SH-SY5Y (cell line): ENCODE measurements around the gene KIF4A.

Experiments used
- GATA2 ChIP-seq: IDR thresholded peaks from 2 replicates; pipeline ENCODE4 v1.6.1; 2011; ENCODE audit warnings: mild to moderate bottlenecking, low read depth, low read length
- GATA3 ChIP-seq: IDR thresholded peaks from 2 replicates; pipeline ENCODE4 v1.6.1; 2011; ENCODE audit warnings: low read depth, mild to moderate bottlenecking, low read length, moderate library complexity

- TF ChIP-seq GATA2 (no peak), GATA3 (no peak)
Measured at GRCh38 chrX:70437011-70437410, 147.1 kb downstream of the KIF4A start.
